PC-3 (cell line): ENCODE results near the gene KDM6A. TPM values are rescaled to one million over a fixed set of nuclear protein-coding genes. Genes with fewer than 3 reads are reported as not detected.

ENCODE experiments used
- ATAC-seq: fragments of 200-7000 bp; cut with Tn5 transposase; 2 replicates; pipeline ENCODE4 v1.9.1; 2020; ENCODE audit warnings: mild to moderate bottlenecking, moderate library complexity
- BruUV-seq: library from RNA; stranded (reverse); fragments of 400-500 nt; replicated peaks from 2 replicates; lab custom pipeline; 2021; lab: Mats Ljungman, UMichigan
- CTCF ChIA-PET: fragments of 300-600 bp; sonication (Branson Sonifier 250); formaldehyde crosslinking; loops from one replicate; lab custom pipeline; 2022; ENCODE audit warnings: antibody characterized with exemption; lab: Charles Lee
- POLR2A ChIA-PET: fragments of 300-600 bp; sonication (Branson Sonifier 250); formaldehyde crosslinking; loops from one replicate; lab custom pipeline; 2022; ENCODE audit warnings: antibody characterized with exemption; ENCODE audit not compliant: unreplicated experiment; lab: Charles Lee
- DNase-seq: peaks from one replicate; pipeline ENCODE4 v3.0.0-alpha.2; 2015
- H2AFZ ChIP-seq: fragments of 300-600 bp; sonication (generic); 2 replicates; pipeline ENCODE4 v1.6.0; 2016; ENCODE audit warnings: antibody characterized with exemption, low read length
- H3F3A ChIP-seq: fragments of 300-600 bp; sonication (generic); one replicate; pipeline ENCODE4 v1.6.0; 2017; ENCODE audit warnings: antibody characterized with exemption, low read length, control low read depth, mild to moderate bottlenecking; ENCODE audit not compliant: unreplicated experiment
- H3K27ac ChIP-seq: fragments of 300-600 bp; sonication (generic); 2 replicates; pipeline ENCODE4 v1.5.1; 2016; ENCODE audit warnings: mild to moderate bottlenecking, low read length
- H3K27me3 ChIP-seq: fragments of 300-600 bp; sonication (generic); 2 replicates; pipeline ENCODE4 v1.6.1; 2016; ENCODE audit warnings: low read length, mixed read lengths
- H3K36me3 ChIP-seq: fragments of 300-600 bp; sonication (generic); 2 replicates; pipeline ENCODE4 v1.6.1; 2016; ENCODE audit warnings: low read depth, mixed run types, low read length, mixed read lengths
- H3K4me1 ChIP-seq: fragments of 300-600 bp; sonication (generic); 2 replicates; pipeline ENCODE4 v1.5.1; 2016; ENCODE audit warnings: low read length; ENCODE audit not compliant: insufficient read depth
- H3K4me2 ChIP-seq: fragments of 300-600 bp; sonication (generic); 2 replicates; pipeline ENCODE4 v1.6.0; 2016; ENCODE audit warnings: low read length
- H3K4me3 ChIP-seq: fragments of 300-600 bp; sonication (generic); 2 replicates; pipeline ENCODE4 v1.5.1; 2016; ENCODE audit warnings: mild to moderate bottlenecking, low read length, mixed read lengths
- H3K79me2 ChIP-seq: fragments of 300-600 bp; sonication (generic); 2 replicates; pipeline ENCODE4 v1.6.1; 2017; ENCODE audit warnings: low read length, mixed read lengths
- H3K9ac ChIP-seq: fragments of 300-600 bp; sonication (generic); 2 replicates; pipeline ENCODE4 v1.6.0; 2016; ENCODE audit warnings: mild to moderate bottlenecking, low read length
- H3K9me2 ChIP-seq: fragments of 300-600 bp; sonication (generic); replicated peaks from 2 replicates; pipeline ENCODE4 v1.6.1; 2016; ENCODE audit warnings: mixed run types, low read length, mixed read lengths
- H3K9me3 ChIP-seq: fragments of 300-600 bp; sonication (generic); 2 replicates; pipeline ENCODE4 v1.6.1; 2016; ENCODE audit warnings: low read length, mixed read lengths
- H4K20me1 ChIP-seq: fragments of 300-600 bp; sonication (generic); 2 replicates; pipeline ENCODE4 v1.6.1; 2016; ENCODE audit warnings: low read length, mixed read lengths
- CTCF ChIP-seq: fragments of 300-600 bp; sonication (generic); conservative IDR thresholded peaks from 2 replicates; pipeline ENCODE4 v1.5.1; 2017; ENCODE audit warnings: antibody characterized with exemption, low read depth, mild to moderate bottlenecking, low read length
- EZH2 ChIP-seq: fragments of 300-600 bp; sonication (generic); IDR thresholded peaks from one replicate; pipeline ENCODE4 v1.6.1; 2017; ENCODE audit warnings: antibody characterized with exemption, mild to moderate bottlenecking, low read length; ENCODE audit not compliant: unreplicated experiment
- EZH2phosphoT487 ChIP-seq: fragments of 300-600 bp; sonication (generic); IDR thresholded peaks from 2 replicates; pipeline ENCODE4 v1.6.1; 2018; ENCODE audit warnings: mild to moderate bottlenecking, antibody characterized with exemption, low read length, borderline replicate concordance
- intact Hi-C: fragments of 100-400 bp; cut with micrococcal nuclease; formaldehyde crosslinking; loops from 2 replicates; pipeline ENCODE4 v1.9.0; 2023
- total RNA-seq: library from RNA; depleted of rRNA; stranded (reverse); fragments of >200 nt; gene quantifications from 2 replicates; pipeline ENCODE4 v1.2.3, GENCODE V29; 2014

KDM6A gene
- total RNA-seq, 1 experiment from 2014 or later: 31.3 TPM

GRCh38 chrX:45017946-45018345 lies 145.0 kb downstream of the KDM6A start:
- H2AFZ ChIP-seq: no peak overlapping the region
- no peak overlapping the region for H3K4me2 ChIP-seq
- no peaks in the 10 kb centered on the region for H3F3A ChIP-seq
- H3K79me2 ChIP-seq: peaks cover 93% of the 10 kb centered on the region
- CTCF ChIA-PET: no interaction called here
- no peak overlapping the region for H3K4me3 ChIP-seq
- no peaks in the 10 kb centered on the region for H3K27me3 ChIP-seq
- 0 out of 2 replicates have a peak, but pooled peaks cover 2% of the 10 kb centered on the region for H3K36me3 ChIP-seq
- H3K9ac ChIP-seq: no peak overlapping the region
- H3K9me3 ChIP-seq: no peaks in the 10 kb centered on the region
- POLR2A ChIA-PET: no interaction called here
- no peak for ATAC-seq
- no peak overlapping the region for H3K27ac ChIP-seq
- no peaks in the 10 kb centered on the region for H3K9me2 ChIP-seq
- intact Hi-C loops: no loop called here
- no TSS peak for BruUV-seq
- no peak for DNase-seq
- peaks cover 7% of the 10 kb centered on the region; the same call in 1 of the 2 replicates for H3K4me1 ChIP-seq
- 0 out of 2 replicates have a peak, but pooled peaks cover 3% of the 10 kb centered on the region for H4K20me1 ChIP-seq
- no peak for TF ChIP-seq CTCF
- no peak for TF ChIP-seq EZH2
- no peak for TF ChIP-seq EZH2phosphoT487

GRCh38 chrX:45022150-45022549 lies 149.2 kb downstream of the KDM6A start:
- Histone ChIP-seq H3K27ac (no peak overlapping the region), H3K9ac (no peak overlapping the region), H3K27me3 (no peaks in the 10 kb centered on the region), H3K4me1 (no peaks in the 10 kb centered on the region), H2AFZ (no peak overlapping the region), H3K4me3 (no peak overlapping the region), H3F3A (no peaks in the 10 kb centered on the region), H3K36me3 (0 out of 2 replicates have a peak, but pooled peaks cover 2% of the 10 kb centered on the region), H3K9me3 (no peaks in the 10 kb centered on the region), H3K4me2 (no peak overlapping the region), H3K79me2 (peaks cover 90% of the 10 kb centered on the region), H4K20me1 (no peaks in the 10 kb centered on the region), H3K9me2 (no peaks in the 10 kb centered on the region)
- BruUV-seq: no TSS peak
- intact Hi-C loops: no loop called here
- ATAC-seq (no peak), DNase-seq (no peak)
- TF ChIP-seq EZH2 (no peak), CTCF (no peak)
- POLR2A ChIA-PET: no interaction called here
- CTCF ChIA-PET: no interaction called here

GRCh38 chrX:45024501-45024900 lies 151.5 kb downstream of the KDM6A start:
- H3K9ac ChIP-seq: no peak overlapping the region
- no peak overlapping the region for H3K27ac ChIP-seq
- no peak overlapping the region for H3K4me3 ChIP-seq
- no TSS peak for BruUV-seq
- H3K27me3 ChIP-seq: no peaks in the 10 kb centered on the region
- no peaks in the 10 kb centered on the region for H3K9me2 ChIP-seq
- no peaks in the 10 kb centered on the region for H3K9me3 ChIP-seq
- 0 out of 2 replicates have a peak, but pooled peaks cover 2% of the 10 kb centered on the region for H3K36me3 ChIP-seq
- ChIA-PET CTCF (no interaction called here), POLR2A (no interaction called here)
- no peak overlapping the region for H2AFZ ChIP-seq
- no peaks in the 10 kb centered on the region for H3K4me1 ChIP-seq
- H3F3A ChIP-seq: no peaks in the 10 kb centered on the region
- H4K20me1 ChIP-seq: no peaks in the 10 kb centered on the region
- H3K4me2 ChIP-seq: no peak overlapping the region
- no peak for TF ChIP-seq EZH2
- no peak for TF ChIP-seq CTCF
- TF ChIP-seq EZH2phosphoT487: no peak
- peaks cover 91% of the 10 kb centered on the region for H3K79me2 ChIP-seq
- intact Hi-C loops: no loop called here
- ATAC-seq: no peak
- no peak for DNase-seq
